Fibroblast of skin of left quadriceps (primary cell): ENCODE results near the gene VPS33B.
"Not testable (repeated sequence)": the region's sequence is repeated elsewhere in the genome, so short reads cannot be mapped to it uniquely, and the experiment has no call there.

Source experiments
- DNase-seq, 2 experiments: peaks; one replicate each; pipeline ENCODE4 v3.0.0-alpha.2; 2013; ENCODE audit warnings: low read depth in 2 of 2

Gene VPS33B

GRCh38 chr15:91031796-91032195, 9.4 kb upstream of the VPS33B start:
- DNase-seq: no peak

- DNase-seq: no peak
Observed at GRCh38 chr15:91027677-91028076, 5.3 kb upstream of the VPS33B start.

GRCh38 chr15:91023720-91024119, 1.3 kb upstream of the VPS33B start:
- DNase-seq: no peak

GRCh38 chr15:91022832-91023129, 387 bp upstream of the VPS33B start:
- DNase-seq: no peak

- DNase-seq: no peak
Observed at GRCh38 chr15:91021516-91022074, 799 bp downstream of the VPS33B start.

GRCh38 chr15:91018158-91018557, 4.2 kb downstream of the VPS33B start:
- no peak for DNase-seq

- DNase-seq: no peak
Observed at GRCh38 chr15:91017716-91018115, 4.7 kb downstream of the VPS33B start.

GRCh38 chr15:91013701-91014100, 8.7 kb downstream of the VPS33B start:
- DNase-seq: not testable (repeated sequence)

- no peak for DNase-seq
Observed at GRCh38 chr15:91007266-91007665, 15.1 kb downstream of the VPS33B start.

- no peak for DNase-seq
Observed at GRCh38 chr15:91001209-91001608, 21.2 kb downstream of the VPS33B start.

GRCh38 chr15:90998737-90999136, 23.7 kb downstream of the VPS33B start:
- no peak for DNase-seq

- peak; percentile 93 to 94 for DNase-seq
Observed at GRCh38 chr15:90994417-90995311, 27.7 kb downstream of the VPS33B start, which contains the start of gene PRC1. TSS of gene PRC1 (minus strand) at chr15:90994535. CDS start at chr15:90994417, 118 bp downstream.

GRCh38 chr15:90994059-90994416, 28.4 kb downstream of the VPS33B start:
- DNase-seq: no peak

GRCh38 chr15:90991587-90992285, 30.7 kb downstream of the VPS33B start:
- DNase-seq: no peak

GRCh38 chr15:90990446-90990845, 31.9 kb downstream of the VPS33B start:
- DNase-seq: no peak

GRCh38 chr15:90989040-90989768, 33.2 kb downstream of the VPS33B start:
- no peak for DNase-seq

- no peak for DNase-seq
Observed at GRCh38 chr15:90988296-90988695, 34.1 kb downstream of the VPS33B start.

GRCh38 chr15:90987561-90988141, 34.7 kb downstream of the VPS33B start:
- DNase-seq: no peak

GRCh38 chr15:90986790-90987507, 35.4 kb downstream of the VPS33B start:
- no peak for DNase-seq

- no peak for DNase-seq
Observed at GRCh38 chr15:90982135-90982534, 40.3 kb downstream of the VPS33B start.

GRCh38 chr15:90981681-90982080, 40.7 kb downstream of the VPS33B start:
- no peak for DNase-seq
